G401 (cell line): ENCODE data around the gene KRT80. TPM values are rescaled to one million over a fixed set of nuclear protein-coding genes. Genes with fewer than 3 reads are reported as not detected.

Experiments used
- DNase-seq: peaks from one replicate; pipeline ENCODE4 v3.0.0-alpha.2; 2015; ENCODE audit warnings: low spot score
- in situ Hi-C: cut with HindIII; loops from 2 replicates; pipeline ENCODE4 v1.10.0; 2016; ENCODE audit warnings: low sequenced_read_pairs, mixed read lengths
- total RNA-seq: library from RNA; depleted of rRNA; stranded (reverse); fragments of >200 nt; shearing (Covaris generic); gene quantifications from 2 replicates; pipeline ENCODE4 v1.2.3, GENCODE V29; 2014

KRT80 gene
- total RNA-seq, 1 experiment from 2014 or later: 0.44 TPM

- in situ Hi-C loops: no loop called here
- DNase-seq: no peak
Measured at GRCh38 chr12:52185400-52185967, 6.3 kb downstream of the KRT80 start.

GRCh38 chr12:52184813-52185212, 7.0 kb downstream of the KRT80 start:
- no peak for DNase-seq
- in situ Hi-C loops: no loop called here

GRCh38 chr12:52183971-52184370, 7.8 kb downstream of the KRT80 start:
- no peak for DNase-seq
- in situ Hi-C loops: no loop called here

- in situ Hi-C loops: no loop called here
- peak; percentile 59 for DNase-seq
Measured at GRCh38 chr12:52183544-52183910, 8.3 kb downstream of the KRT80 start.

GRCh38 chr12:52182898-52183543, 8.8 kb downstream of the KRT80 start:
- DNase-seq: no peak
- in situ Hi-C loops: no loop called here

GRCh38 chr12:52182384-52182783, 9.4 kb downstream of the KRT80 start:
- in situ Hi-C loops: no loop called here

GRCh38 chr12:52181746-52182145, 10.1 kb downstream of the KRT80 start:
- in situ Hi-C loops: no loop called here

More at GRCh38 chr12:52182384-52182783, 9.4 kb downstream of the KRT80 start:
- DNase-seq: no peak

GRCh38 chr12:52180971-52181628, 10.7 kb downstream of the KRT80 start:
- in situ Hi-C loops: no loop called here
- no peak for DNase-seq

More at GRCh38 chr12:52181746-52182145, 10.1 kb downstream of the KRT80 start:
- DNase-seq: no peak

- in situ Hi-C loops: no loop called here
- DNase-seq: no peak
Measured at GRCh38 chr12:52179396-52179973, 12.3 kb downstream of the KRT80 start.

GRCh38 chr12:52178984-52179383, 12.8 kb downstream of the KRT80 start:
- in situ Hi-C loops: no loop called here
- DNase-seq: no peak

- in situ Hi-C loops: no loop called here
- DNase-seq: no peak
Measured at GRCh38 chr12:52178443-52178842, 13.4 kb downstream of the KRT80 start.

- no peak for DNase-seq
- in situ Hi-C loops: no loop called here
Measured at GRCh38 chr12:52175371-52176350, 16.2 kb downstream of the KRT80 start.

- in situ Hi-C loops: no loop called here
- DNase-seq: no peak
Measured at GRCh38 chr12:52173526-52173925, 18.3 kb downstream of the KRT80 start.

- DNase-seq: no peak
- in situ Hi-C loops: no loop called here
Measured at GRCh38 chr12:52172956-52173355, 18.9 kb downstream of the KRT80 start.

GRCh38 chr12:52171950-52172512, 19.8 kb downstream of the KRT80 start:
- in situ Hi-C loops: no loop called here
- no peak for DNase-seq

GRCh38 chr12:52170827-52171226, 21.0 kb downstream of the KRT80 start:
- in situ Hi-C loops: no loop called here

GRCh38 chr12:52169886-52170285, 21.9 kb downstream of the KRT80 start:
- in situ Hi-C loops: no loop called here
- DNase-seq: no peak

More at GRCh38 chr12:52170827-52171226, 21.0 kb downstream of the KRT80 start:
- DNase-seq: no peak

GRCh38 chr12:52168019-52168717, 23.6 kb downstream of the KRT80 start:
- in situ Hi-C loops: no loop called here
- DNase-seq: no peak
